Mucosa of gallbladder (tissue), 1 donor: Measurements from ENCODE around the gene ARHGEF33. TPM values are rescaled to one million over a fixed set of nuclear protein-coding genes. Genes with fewer than 3 reads are reported as not detected.
A peak's percentile ranks its signal among the peaks of the same experiment; 100 is the strongest.

Experiments used
- DNase-seq: peaks from one replicate; pipeline ENCODE4 v3.0.0-alpha.2; 2020; ENCODE audit warnings: low spot score
- total RNA-seq: library from RNA; stranded (reverse); gene quantifications from one replicate; pipeline ENCODE4 v1.2.1, GENCODE V29; 2021
- donor health status: DM: no; HTN: no; CAD: no.

The ARHGEF33 gene
- total RNA-seq, result 1.8 TPM

- no peak for DNase-seq
These were observed at the start of gene ARHGEF33 for GRCh38 chr2:38889575-38889974. ARHGEF33 (plus strand) TSS chr2:38889875; CDS start chr2:38919448, 29,573 bp downstream.

DNA sequence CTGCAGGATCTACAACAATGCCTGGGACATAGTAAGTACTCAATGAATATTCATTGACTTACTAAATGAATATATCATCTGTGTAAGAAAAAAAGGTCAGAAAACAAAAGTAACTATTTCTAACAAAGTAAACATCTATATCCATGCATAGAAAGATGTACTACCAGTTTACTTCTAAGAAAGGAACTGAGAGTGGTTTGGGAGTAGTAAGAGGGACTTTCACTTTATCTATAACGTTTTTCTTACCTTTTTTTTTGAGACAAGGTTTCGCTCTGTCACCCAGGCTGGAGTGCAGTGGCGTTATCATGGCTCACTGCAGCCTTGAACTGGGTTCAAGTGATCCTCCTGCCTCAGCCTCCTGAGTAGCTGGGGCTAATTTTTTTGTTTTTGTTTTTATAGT lies 39.6 kb upstream of the ARHGEF33 start:
- no peak for DNase-seq

- no peak for DNase-seq
These were observed 33.5 kb upstream of the ARHGEF33 start for GRCh38 chr2:38856165-38856564.

DNA sequence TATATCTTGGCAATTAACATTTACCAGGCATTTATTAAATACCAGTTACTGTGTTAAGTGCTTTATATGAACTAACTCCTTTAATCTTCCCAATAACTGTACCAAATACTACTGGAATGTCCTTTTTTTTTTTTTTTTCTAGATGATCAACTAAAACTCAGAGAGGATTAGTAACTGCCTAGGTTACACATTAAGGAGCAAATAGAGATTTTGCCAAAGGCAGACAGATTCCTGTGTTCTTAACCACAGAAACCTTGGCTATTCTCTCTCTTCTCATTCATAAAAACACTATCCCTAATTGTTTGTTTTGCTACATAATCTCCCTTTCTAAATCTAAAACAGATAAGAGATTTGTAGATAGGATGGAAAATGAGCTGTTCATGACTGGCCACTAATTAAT lies 27.2 kb upstream of the ARHGEF33 start:
- DNase-seq, result no peak

DNA sequence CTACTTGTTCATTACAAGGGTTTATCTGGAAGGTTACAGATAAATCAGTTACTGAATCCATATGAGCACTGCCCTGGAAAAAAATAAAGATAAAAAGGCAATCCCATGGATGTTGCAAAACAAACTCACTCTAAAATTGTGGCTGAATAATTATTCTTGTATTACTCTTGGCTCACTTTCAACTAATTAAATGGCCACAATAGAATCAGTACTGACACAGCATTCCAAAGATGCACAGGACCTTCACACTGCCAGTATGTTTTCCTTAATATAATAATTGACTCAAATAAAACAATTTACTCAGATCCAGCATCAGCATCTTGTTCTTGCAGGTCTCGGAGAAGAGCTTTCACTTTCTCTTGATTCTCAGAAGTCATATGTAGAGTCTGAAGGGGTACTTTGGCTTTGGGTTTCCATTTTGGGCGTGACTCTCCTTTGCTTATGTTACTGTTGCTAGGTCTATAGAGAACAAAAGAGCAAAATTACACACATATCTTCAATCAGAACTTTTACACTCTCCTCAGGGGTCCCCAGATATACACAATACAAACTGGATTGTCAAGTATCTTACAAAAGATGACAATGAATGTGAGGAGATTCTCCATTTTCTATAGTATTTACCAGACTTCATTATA lies 26.5 kb upstream of the ARHGEF33 start:
- DNase-seq, result no peak

GRCh38 chr2:38866773-38867443 lies 22.8 kb upstream of the ARHGEF33 start:
- DNase-seq, result no peak

DNA sequence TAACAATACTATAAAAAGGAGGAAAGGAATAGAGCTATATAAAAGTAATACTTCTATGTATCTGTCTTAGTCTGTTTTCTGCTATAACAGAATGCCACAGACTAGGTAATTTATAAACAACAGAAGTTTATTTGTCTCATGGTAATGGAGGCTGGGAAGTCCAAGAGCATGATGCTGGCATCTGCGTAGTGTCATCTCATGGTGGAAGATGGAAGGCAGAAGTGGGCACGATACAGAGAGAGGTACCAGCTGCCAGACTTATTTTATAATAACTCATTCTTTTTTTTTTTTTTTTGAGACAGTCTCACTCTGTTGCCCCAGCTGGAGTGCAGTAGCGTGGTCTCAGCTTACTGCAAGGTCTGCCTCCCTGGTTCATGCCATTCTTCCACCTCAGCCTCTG lies 18.2 kb upstream of the ARHGEF33 start:
- no peak for DNase-seq

GRCh38 chr2:38873763-38874162 lies 15.9 kb upstream of the ARHGEF33 start:
- DNase-seq, result no peak

GRCh38 chr2:38875227-38875575 lies 14.5 kb upstream of the ARHGEF33 start:
- DNase-seq, result no peak

- peak; percentile 90 for DNase-seq
These were observed 13.9 kb upstream of the ARHGEF33 start, which contains the start of the genes DHX57 and MORN2 for GRCh38 chr2:38875576-38876367. DHX57 (minus strand) TSS chr2:38875934; CDS start chr2:38868405, 7,529 bp downstream. MORN2 (plus strand) TSS chr2:38875976.

- no peak for DNase-seq
These were observed 13.3 kb upstream of the ARHGEF33 start for GRCh38 chr2:38876407-38876806.

GRCh38 chr2:38886063-38886462 lies 3.6 kb upstream of the ARHGEF33 start:
- no peak for DNase-seq

DNA sequence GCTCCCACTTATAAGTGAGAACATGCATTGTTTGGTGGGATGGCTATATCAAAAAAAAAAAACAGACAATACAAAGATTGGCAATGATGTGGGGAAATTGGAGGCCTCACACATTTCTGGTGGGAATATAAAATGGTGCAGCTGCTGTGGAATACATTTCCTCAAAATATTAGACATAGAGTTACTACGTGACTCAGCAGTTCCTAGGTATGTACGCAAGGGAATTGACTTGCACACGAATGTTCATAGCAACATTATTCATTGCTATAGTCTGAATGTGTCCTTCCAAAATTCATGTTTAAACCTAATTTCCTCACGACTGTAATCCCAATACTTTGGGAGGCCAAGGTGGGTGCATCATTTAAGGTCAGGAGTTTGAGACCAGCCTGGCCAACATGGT lies 2.3 kb upstream of the ARHGEF33 start:
- DNase-seq, result no peak

DNA sequence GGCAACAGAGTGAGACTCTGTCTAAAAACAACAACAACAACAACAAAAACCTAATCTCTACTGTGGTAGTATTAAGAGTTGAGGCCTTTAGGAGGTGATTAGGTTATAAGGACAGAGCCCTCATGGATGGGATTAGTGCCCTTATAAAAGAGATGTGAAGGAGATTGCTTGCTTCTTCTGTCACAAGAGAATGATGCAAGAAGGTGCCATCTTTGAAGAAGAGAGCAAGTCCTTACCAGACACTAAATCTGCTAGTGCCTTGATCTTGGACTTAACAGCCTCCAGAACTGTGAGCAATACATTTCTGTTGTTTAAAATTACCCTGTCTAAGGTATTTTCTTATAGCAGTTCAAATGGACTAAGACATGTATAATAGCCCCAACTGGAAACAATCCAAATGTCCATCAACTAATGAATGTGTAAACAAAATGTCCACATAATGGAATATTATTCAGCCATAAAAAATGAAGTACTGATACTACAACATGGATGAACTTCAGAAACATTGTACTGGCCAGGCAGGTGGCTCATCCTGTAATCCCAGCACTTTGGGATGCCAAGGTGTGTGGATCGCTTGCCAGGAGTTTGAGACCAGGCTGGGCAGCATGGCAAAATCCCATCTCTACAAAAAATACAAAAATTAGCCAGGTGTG lies 1.6 kb upstream of the ARHGEF33 start:
- DNase-seq, result no peak

GRCh38 chr2:38889045-38889444 lies 630 bp upstream of the ARHGEF33 start:
- no peak for DNase-seq

DNA sequence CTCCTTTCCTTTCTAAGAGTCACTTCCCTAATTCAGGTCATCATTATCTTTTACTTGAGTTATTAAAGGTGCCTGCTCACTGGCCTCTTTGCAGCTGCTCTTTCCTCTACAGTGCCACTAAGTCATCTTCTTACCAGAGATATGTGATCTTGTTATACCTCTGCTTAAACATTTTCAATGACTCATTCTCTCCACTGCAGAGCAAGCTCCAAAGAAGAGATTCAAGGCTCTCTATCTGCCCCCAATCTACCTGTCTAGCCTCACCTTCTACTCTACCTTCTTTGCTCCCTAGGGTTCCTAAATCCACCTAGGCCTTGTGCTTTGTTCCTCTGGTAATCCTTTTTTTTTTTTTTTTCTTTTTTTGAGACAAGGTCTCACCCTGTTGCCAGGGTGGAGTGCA lies 3.1 kb downstream of the ARHGEF33 start:
- DNase-seq, result no peak

GRCh38 chr2:38898256-38898655 lies 8.6 kb downstream of the ARHGEF33 start:
- DNase-seq, result no peak

- DNase-seq, result no peak
These were observed 11.1 kb downstream of the ARHGEF33 start for GRCh38 chr2:38900726-38901125.

DNA sequence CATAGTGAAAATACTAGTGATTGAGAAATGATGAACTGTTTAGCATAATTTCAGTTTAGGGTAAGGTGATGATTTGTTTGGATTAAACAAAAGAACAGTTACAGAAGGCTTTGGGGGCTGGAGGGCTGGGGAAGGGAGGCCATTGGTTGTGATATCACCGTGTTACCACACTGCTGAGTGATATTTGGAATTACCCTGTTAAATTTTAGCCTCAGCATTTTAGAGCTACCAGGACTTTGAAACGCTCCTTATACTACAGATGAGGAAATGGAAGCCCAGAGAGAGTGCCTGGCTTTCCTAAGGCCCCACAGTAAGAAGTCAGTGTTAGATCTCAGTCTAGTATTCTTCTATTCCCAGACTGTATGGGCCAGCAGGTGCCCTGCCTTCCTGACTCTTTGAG lies 15.6 kb downstream of the ARHGEF33 start:
- DNase-seq, result no peak

GRCh38 chr2:38907242-38907641 lies 17.6 kb downstream of the ARHGEF33 start:
- DNase-seq, result no peak

GRCh38 chr2:38907743-38908562 lies 18.3 kb downstream of the ARHGEF33 start:
- DNase-seq, result no peak
